Muscle layer of colon (tissue), 2 donors: Measurements from ENCODE around the gene ZNF423.

Experiments
- H3K27ac ChIP-seq: one replicate; pipeline ENCODE4 v1.7.0; 2013; ENCODE audit warnings: low read depth, mild to moderate bottlenecking, low read length, moderate library complexity
- H3K27me3 ChIP-seq, 2 donors: one replicate each; pipeline ENCODE4 v1.7.0; 2013; ENCODE audit warnings: low read length in 2 of 2, mild to moderate bottlenecking in 2 of 2; ENCODE audit not compliant: insufficient read depth in 2 of 2, control insufficient read depth in 1 of 2
- H3K36me3 ChIP-seq: one replicate; pipeline ENCODE4 v1.7.0; 2013; ENCODE audit warnings: mild to moderate bottlenecking, low read length; ENCODE audit not compliant: insufficient read depth
- H3K4me1 ChIP-seq: one replicate; pipeline ENCODE4 v1.7.0; 2013; ENCODE audit warnings: mild to moderate bottlenecking, low read length; ENCODE audit not compliant: insufficient read depth
- H3K4me3 ChIP-seq, 2 donors: one replicate each; pipeline ENCODE4 v1.7.0; 2013; ENCODE audit warnings: low read length in 2 of 2, low read depth in 1 of 2, mild to moderate bottlenecking in 1 of 2, moderate library complexity in 1 of 2
- H3K9ac ChIP-seq: one replicate; pipeline ENCODE4 v1.7.0; 2013; ENCODE audit warnings: low read length
- H3K9me3 ChIP-seq: one replicate; pipeline ENCODE4 v1.7.0; 2013; ENCODE audit warnings: mild to moderate bottlenecking, low read length
- donor health status: abdominal sarcoma.
- donor health status: Adenocarcinoma of cecum.

ZNF423 gene

DNA sequence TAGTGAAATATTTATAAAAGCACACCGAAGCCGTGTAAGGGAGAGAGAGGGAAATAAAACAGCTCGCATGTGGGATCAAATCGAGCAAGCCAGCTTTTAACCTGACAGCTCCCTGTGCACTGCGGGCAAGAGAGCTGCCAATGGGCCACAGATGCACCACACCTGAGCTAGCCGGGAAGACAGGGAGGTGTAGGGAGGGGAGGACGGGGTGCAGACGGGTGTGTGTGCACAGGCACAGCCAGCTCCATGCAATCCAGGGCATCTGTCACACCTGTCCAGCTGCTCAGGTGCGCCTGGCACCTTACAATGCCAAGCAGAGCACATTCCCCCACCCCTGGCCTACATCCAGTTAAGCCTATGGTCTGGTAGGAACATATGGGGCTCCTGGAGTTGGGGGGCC lies 412.3 kb downstream of the ZNF423 start:
- Histone ChIP-seq H3K4me1 (no peaks in the 10 kb centered on the region), H3K36me3 (no peaks in the 10 kb centered on the region), H3K9me3 (no peaks in the 10 kb centered on the region), H3K4me3 (no peak overlapping the region), H3K9ac (no peak overlapping the region), H3K27ac (no peak overlapping the region), H3K27me3 (peaks cover 0 to 9% of the 10 kb centered on the region in 2 donors)

DNA sequence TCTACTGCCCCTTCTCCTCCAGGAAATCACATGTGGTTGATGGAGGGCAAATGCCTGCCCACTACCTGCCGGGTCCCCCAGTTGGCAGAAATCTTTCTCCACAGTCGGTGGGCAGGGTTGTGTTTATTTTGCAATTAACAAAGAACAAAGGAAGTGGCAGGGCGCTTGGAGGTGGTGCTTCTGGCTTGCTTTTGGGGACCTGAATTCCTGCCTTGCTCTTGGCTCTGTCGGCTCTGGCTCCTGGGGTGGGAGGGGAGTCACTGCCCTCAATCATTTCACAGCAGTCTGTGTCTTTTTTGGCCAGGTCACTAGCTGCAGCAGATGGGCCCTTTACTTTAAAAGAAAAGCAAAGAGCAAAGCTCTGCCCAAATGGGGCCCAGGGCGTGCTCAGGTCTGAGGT lies 413.1 kb downstream of the ZNF423 start:
- no peak overlapping the region for H3K9ac ChIP-seq
- no peak overlapping the region for H3K27ac ChIP-seq
- no peak overlapping the region for H3K4me3 ChIP-seq
- no peaks in the 10 kb centered on the region for H3K4me1 ChIP-seq
- no peaks in the 10 kb centered on the region for H3K36me3 ChIP-seq
- H3K9me3 ChIP-seq: no peaks in the 10 kb centered on the region
- peaks cover 0 to 9% of the 10 kb centered on the region in 2 donors for H3K27me3 ChIP-seq

DNA sequence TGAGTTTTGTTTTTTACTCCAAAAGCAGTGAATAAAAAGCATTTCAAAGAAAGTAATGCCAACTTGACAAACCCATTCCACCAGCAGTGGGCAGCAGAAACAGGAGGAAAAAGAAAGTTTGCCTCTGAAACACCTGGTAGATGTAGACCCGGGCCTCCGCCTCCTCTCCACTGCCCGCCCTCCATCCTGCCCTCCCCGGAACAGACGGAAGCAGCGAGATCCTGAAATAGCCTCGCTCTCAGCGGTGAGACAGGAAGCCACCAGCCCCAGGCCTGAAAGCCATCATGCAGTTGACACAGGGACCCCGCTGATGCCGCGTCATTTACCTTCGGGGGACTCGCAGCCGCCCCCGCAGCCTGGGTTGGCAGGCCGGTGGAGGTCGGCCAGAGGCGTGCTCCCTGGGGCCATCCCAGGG lies 414.5 kb downstream of the ZNF423 start:
- H3K9me3 ChIP-seq: no peaks in the 10 kb centered on the region
- H3K9ac ChIP-seq: no peak overlapping the region
- peaks cover 0 to 9% of the 10 kb centered on the region in 2 donors for H3K27me3 ChIP-seq
- no peaks in the 10 kb centered on the region for H3K36me3 ChIP-seq
- H3K4me1 ChIP-seq: no peaks in the 10 kb centered on the region
- no peak overlapping the region for H3K4me3 ChIP-seq
- H3K27ac ChIP-seq: no peak overlapping the region

DNA sequence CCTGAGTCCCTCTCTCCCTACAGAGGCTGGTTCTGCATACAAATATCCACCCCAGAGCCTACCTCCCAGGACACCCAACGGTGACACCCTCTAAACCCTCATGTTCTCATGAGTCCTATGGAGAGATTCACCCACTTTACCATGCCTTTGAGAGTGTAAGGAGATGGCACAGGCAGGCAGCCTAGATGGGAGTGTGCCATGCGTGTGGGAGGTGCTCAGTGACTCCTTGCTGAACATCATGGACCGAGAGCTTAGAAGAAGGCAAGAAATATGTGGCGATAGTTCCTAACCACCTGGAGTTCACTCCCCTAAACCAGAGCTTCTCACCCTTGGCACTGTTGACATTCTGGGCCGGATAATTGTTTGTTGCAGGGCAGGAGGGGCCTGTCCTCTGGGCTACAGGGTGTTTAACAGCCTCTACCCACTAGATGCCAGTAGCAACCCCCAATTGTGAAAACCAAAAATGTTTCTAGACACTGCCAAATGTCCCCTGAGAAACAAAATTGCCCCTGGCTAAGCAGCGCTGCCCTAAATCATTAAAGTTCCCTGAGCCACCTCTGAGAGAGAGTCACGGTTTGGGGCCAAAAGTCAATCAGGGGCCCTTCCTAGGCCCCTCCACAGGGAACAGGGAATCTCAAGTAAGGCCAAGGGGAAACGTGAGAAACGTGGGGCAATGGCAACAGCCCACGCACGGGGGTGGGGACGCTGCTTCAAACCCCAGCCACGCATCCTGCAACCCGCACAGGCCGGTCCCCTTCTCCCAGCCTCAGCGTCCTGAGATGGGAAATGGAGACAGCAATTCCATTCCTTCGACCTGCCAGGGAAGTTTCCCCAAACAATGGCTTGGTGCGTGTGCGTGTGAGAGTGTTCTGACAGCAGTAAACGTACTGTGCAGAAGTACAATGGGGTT lies 415.5 kb downstream of the ZNF423 start:
- Histone ChIP-seq H3K4me3 (no peak overlapping the region), H3K36me3 (no peaks in the 10 kb centered on the region), H3K27me3 (peaks cover 0 to 9% of the 10 kb centered on the region in 2 donors), H3K4me1 (no peaks in the 10 kb centered on the region), H3K9me3 (no peaks in the 10 kb centered on the region), H3K9ac (no peak overlapping the region), H3K27ac (no peak overlapping the region)

DNA sequence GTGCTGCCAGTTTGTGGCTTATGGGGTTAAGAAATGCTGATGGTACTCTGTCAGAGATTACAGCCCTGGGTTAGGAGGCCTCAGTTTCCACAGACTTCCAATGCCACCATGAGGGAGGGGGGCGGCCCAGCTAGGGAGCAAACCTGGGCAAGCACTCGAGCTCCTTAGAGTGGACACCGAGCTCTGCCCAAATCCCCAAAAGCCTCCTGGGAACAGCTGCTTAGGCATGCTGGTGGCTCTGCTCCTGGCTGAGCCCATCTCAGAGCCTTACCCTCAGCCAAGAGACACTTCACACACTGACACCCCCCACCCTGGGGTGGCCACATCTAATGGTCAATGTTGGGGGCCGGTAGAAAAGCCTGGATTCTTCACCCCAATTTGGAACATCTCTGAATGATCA lies 416.2 kb downstream of the ZNF423 start:
- no peaks in the 10 kb centered on the region for H3K9me3 ChIP-seq
- no peak overlapping the region for H3K9ac ChIP-seq
- peaks cover 0 to 9% of the 10 kb centered on the region in 2 donors for H3K27me3 ChIP-seq
- H3K27ac ChIP-seq: no peak overlapping the region
- H3K4me3 ChIP-seq: no peak overlapping the region
- H3K4me1 ChIP-seq: no peaks in the 10 kb centered on the region
- no peaks in the 10 kb centered on the region for H3K36me3 ChIP-seq

DNA sequence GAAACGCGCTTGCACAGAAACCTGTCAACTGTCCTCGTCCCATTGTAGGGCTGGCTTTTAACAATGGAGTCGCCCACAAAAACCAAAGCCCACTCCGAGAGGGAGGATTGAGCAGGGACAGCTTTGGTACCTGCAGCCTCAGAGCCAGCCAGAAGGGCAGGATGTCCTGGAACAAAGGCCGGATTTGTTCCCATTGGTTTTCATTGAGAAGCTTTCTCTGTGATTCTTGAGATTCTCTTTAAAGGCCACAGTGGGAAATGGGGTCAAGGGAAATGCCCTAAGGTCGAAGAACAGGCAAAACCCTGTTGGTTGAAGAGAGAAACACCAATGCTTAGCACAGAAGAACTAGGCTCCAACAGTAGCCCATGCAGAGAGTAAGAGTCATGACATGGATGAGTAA lies 416.9 kb downstream of the ZNF423 start:
- Histone ChIP-seq H3K36me3 (no peaks in the 10 kb centered on the region), H3K27ac (no peak overlapping the region), H3K9me3 (no peaks in the 10 kb centered on the region), H3K4me3 (no peak overlapping the region), H3K27me3 (peaks cover 0 to 9% of the 10 kb centered on the region in 2 donors), H3K4me1 (no peaks in the 10 kb centered on the region), H3K9ac (no peak overlapping the region)
